Effector memory CD8-positive, alpha-beta T cell (primary cell): Measurements from ENCODE around the gene LRRC8C.

ENCODE experiments used
- ATAC-seq: fragments of 150-1000 bp; cut with Tn5 transposase; replicated peaks from 2 replicates; pipeline ENCODE4 v1.10.0; 2021; ENCODE audit warnings: mild to moderate bottlenecking, moderate library complexity
- DNase-seq, 3 experiments: peaks; one replicate each; pipeline ENCODE4 v3.0.0; 2021
- H3K27ac Mint-ChIP-seq, 2 donors: one replicate each; pipeline ENCODE4 v1.8.0; 2022; ENCODE audit warnings: mild to moderate bottlenecking in 2 of 2, mixed read lengths in 2 of 2, moderate library complexity in 2 of 2
- H3K27me3 Mint-ChIP-seq, 2 donors: one replicate each; pipeline ENCODE4 v1.8.0; 2022; ENCODE audit warnings: mixed read lengths in 2 of 2
- H3K36me3 Mint-ChIP-seq: one replicate; pipeline ENCODE4 v1.8.0; 2022; ENCODE audit warnings: mild to moderate bottlenecking, moderate library complexity, mixed read lengths; ENCODE audit not compliant: insufficient read depth
- H3K4me1 Mint-ChIP-seq, 2 donors: one replicate each; pipeline ENCODE4 v1.8.0; 2022; ENCODE audit warnings: low read depth in 2 of 2, mixed read lengths in 2 of 2
- H3K4me3 Mint-ChIP-seq, 2 donors: one replicate each; pipeline ENCODE4 v1.8.0; 2022; ENCODE audit warnings: mild to moderate bottlenecking in 2 of 2, mixed read lengths in 2 of 2, moderate library complexity in 2 of 2
- H3K9me3 Mint-ChIP-seq, 2 donors: one replicate each; pipeline ENCODE4 v1.8.0; 2022; ENCODE audit warnings: mixed read lengths in 2 of 2

LRRC8C gene

DNA sequence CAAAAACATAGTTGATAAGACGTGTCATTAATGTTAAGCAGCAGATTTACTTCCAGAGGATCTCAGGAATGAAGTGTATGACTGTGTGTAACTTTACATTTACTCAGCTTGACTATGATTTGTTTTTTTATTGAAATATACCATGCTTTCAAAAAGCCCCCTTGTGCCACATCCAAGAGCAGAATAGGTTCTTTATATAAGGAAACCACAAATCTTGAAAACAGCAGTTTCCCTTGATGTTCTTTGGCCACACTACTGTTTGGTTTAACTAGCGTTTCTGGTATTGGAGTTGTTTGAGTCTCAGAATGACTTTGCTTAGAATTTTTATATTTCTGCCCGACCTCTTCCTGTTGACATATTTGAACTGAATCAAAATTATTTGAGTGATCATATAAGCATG is 25.0 kb downstream of the LRRC8C start:
- Mint-ChIP-seq H3K9me3 (no peaks in the 10 kb centered on the region), H3K27ac (peak overlapping the region; percentile 91 to 93), H3K27me3 (no peaks in the 10 kb centered on the region), H3K4me1 (peaks cover 62 to 73% of the 10 kb centered on the region in 2 donors), H3K4me3 (peak overlapping the region; percentile 39 to 41), H3K36me3 (peaks cover 21% of the 10 kb centered on the region)
- ATAC-seq = peak; percentile 82
- peak; percentile 18 to 31 (median 25) for DNase-seq

DNA sequence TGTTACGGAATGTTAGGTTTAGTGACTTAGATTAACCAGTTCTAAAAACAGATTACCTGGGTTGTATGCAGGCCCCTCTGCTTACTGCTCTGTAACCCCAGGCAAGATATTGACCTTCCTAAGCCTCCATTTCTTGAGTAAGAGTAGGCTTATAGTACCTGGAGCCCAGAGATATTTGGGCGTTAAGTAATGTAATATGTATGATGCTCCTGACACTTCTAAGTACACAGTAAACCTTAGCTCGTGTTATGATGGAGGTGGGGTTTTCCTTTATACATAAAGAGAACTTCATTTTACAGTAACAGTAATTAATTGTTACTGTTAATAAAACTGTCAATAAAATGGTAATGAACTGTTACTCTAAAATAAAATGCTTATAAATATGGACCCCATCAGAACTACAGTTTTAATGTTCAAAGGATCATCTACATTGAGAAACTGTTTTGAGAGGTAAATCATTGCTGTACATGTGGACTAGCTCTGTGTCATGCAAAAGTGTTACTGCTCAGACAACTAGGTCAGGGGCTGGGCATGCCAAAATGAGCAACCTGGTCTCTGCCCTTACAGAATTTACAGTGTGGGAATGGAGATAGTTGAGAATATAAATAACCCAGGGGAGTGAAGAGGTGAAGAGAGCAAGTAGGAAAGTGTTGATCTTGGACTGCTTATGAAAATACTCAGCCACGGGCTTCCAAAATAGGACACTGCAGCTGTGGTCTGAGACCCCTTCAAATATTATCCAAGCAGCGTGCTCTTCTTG is 26.6 kb downstream of the LRRC8C start:
- no peaks in the 10 kb centered on the region for H3K27me3 Mint-ChIP-seq
- DNase-seq (peak in 2 of 3 experiments; percentile 19 to 21), ATAC-seq (peak; percentile 70)
- H3K9me3 Mint-ChIP-seq = no peaks in the 10 kb centered on the region
- H3K4me3 Mint-ChIP-seq = peak overlapping the region; percentile 31 to 39
- peaks cover 66 to 71% of the 10 kb centered on the region in 2 donors for H3K4me1 Mint-ChIP-seq
- H3K27ac Mint-ChIP-seq = peak overlapping the region; percentile 91 to 93
- H3K36me3 Mint-ChIP-seq = peaks cover 23% of the 10 kb centered on the region

DNA sequence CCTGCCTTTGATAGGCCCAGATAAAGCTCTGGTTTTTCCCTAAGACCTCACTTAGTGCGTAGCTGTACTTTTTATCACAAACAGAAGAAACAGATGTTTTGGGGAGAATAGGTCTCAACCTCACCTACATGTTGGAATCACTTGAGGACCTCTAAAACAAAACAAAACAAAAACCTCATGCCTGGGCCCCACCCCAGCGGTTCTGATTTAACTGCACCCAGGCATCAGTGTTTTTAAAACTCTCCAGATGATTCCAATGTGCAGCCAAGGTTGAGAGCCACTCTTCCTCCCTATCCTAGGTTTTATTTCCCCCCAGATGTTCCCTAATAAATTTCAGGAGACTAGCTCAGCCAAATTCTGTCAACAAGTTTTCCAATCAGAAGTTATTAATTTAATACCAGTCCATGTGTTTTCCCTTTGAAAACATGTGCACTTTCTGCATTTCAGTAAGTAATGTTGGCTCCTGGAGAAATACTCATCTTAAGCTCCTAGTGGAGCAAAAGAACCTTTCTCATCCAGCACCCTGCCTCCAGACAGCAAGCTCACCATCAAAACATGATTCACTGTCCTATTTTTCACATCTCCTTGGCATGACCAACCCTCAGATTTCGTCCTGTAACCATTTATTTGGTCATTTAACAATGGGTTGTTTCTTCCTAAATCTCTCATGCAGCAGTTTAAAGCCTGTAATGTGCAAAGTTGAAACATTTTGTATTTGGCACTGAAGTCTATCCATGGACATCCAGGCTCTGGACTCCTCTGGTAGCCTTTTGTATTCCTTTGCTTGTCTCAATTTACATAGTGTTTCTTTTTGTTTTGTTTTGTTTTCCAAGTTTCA is 27.5 kb downstream of the LRRC8C start:
- Mint-ChIP-seq H3K4me3 (peak overlapping the region; percentile 31 to 39), H3K9me3 (no peaks in the 10 kb centered on the region), H3K27me3 (no peaks in the 10 kb centered on the region), H3K27ac (peak overlapping the region; percentile 91 to 93), H3K36me3 (peaks cover 23% of the 10 kb centered on the region), H3K4me1 (peaks cover 63 to 69% of the 10 kb centered on the region in 2 donors)
- DNase-seq = no peak
- ATAC-seq = peak; percentile 9

DNA sequence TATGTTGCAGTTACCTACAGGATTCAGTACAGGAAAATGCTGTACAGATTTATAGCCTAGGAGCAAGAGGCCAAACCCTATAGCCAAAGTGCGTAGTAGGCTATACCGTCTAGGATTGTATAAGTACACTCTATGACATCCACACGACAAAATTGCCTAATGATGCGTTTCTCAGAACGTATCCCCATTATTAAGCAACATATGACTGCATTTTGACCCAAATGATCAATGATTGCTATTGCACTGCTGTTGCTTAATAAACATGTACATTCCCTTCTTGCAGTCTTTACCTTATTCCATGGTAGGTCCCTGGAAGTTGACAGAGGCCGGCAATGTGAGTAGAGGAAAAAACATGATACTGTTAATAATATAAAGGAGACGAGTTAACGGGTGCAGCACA is 33.0 kb downstream of the LRRC8C start:
- no peak for ATAC-seq
- peak overlapping the region in 1 of 2 donors; percentile 88 for H3K27ac Mint-ChIP-seq
- H3K4me1 Mint-ChIP-seq = peaks cover 51 to 77% of the 10 kb centered on the region in 2 donors
- no peak for DNase-seq
- no peaks in the 10 kb centered on the region for H3K27me3 Mint-ChIP-seq
- no peaks in the 10 kb centered on the region for H3K9me3 Mint-ChIP-seq
- H3K4me3 Mint-ChIP-seq = no peak overlapping the region
- peaks cover 15% of the 10 kb centered on the region for H3K36me3 Mint-ChIP-seq

DNA sequence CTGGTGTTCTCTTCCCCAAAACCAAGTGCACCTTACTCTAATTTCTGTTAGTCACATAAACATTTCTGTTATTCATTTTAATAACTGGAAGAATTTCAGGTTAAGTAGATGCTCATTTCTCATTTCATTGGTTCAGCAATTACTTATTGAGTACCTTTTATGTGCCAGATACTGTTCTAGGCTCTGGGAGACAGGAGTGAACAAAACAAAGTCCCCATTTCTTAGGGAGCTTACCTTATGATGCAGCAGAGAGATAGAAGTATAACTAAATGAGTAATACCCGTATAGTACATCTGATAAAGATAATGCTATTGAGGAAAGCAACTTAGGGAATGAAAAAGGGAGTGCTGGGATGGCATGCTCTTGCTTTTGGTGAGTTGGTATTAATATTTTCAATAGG is 33.7 kb downstream of the LRRC8C start:
- Mint-ChIP-seq H3K9me3 (no peaks in the 10 kb centered on the region), H3K27me3 (no peaks in the 10 kb centered on the region), H3K4me1 (peaks cover 50 to 77% of the 10 kb centered on the region in 2 donors), H3K27ac (peak overlapping the region; percentile 5 to 88), H3K36me3 (peaks cover 15% of the 10 kb centered on the region), H3K4me3 (peak overlapping the region in 1 of 2 donors; percentile 58)
- ATAC-seq (no peak), DNase-seq (no peak)

DNA sequence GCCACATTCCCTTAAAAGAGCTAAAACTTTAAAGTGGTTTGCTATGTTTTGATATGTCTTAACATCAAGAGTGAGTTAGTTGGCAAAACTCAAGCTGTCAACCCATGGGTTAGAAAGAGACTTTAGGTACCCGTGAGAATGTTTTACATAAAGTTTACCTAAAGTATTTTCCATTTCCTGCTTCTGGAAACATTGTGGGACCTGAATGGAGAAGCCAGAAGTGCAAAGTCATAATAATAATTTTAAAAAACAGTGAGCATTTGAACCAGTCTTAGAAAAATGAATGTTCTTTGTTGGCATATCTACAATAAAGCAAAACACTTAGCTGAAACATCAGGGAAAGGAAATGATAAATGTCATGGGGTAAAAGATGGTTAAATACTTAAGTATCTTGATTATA is 34.8 kb downstream of the LRRC8C start:
- DNase-seq = no peak
- Mint-ChIP-seq H3K36me3 (peaks cover 15% of the 10 kb centered on the region), H3K4me1 (peaks cover 48 to 77% of the 10 kb centered on the region in 2 donors), H3K9me3 (no peaks in the 10 kb centered on the region), H3K4me3 (no peak overlapping the region), H3K27me3 (no peaks in the 10 kb centered on the region), H3K27ac (peak overlapping the region; percentile 5 to 88)
- ATAC-seq = no peak

DNA sequence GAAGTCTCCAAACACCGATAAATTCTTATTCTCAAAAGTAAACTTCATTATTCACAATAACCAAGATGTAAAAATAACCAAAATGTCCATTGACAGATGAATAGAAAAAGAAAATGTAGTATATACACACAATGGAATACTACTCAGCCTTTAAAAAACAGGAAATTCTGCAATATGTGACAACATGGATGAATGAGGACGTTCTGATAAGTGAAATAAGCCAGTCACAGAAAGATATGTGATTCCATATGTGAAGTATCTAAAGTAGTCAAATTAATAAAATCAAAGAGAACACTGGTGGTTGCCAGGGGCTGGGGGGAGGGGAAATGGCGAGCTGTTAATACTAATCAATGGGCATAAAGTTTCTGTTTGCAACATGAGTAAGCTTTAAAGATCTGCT is 36.0 kb downstream of the LRRC8C start:
- peaks cover 48 to 84% of the 10 kb centered on the region in 2 donors for H3K4me1 Mint-ChIP-seq
- H3K27ac Mint-ChIP-seq = peak overlapping the region; percentile 67 to 70
- no peaks in the 10 kb centered on the region for H3K27me3 Mint-ChIP-seq
- peak overlapping the region; percentile 6 to 30 for H3K4me3 Mint-ChIP-seq
- ATAC-seq = no peak
- peaks cover 15% of the 10 kb centered on the region for H3K36me3 Mint-ChIP-seq
- DNase-seq = no peak
- no peaks in the 10 kb centered on the region for H3K9me3 Mint-ChIP-seq

DNA sequence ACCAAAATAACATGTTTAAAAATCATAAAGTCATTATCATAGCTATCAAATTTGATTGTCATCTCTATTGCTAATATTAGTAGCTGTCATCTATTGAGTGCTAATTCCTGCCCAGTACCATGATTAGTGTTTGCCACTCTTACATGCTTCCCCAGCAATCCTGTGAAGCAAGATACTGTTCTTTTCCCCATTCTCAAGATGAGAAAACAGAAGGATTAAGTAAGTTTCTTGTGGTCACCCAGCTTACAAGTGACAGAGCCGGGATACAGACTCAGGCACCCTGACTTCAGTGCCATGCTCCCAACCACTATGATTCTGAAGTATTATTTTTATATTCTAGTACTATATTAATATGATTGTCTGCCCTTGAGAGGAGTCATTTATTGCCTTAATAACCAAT is 36.5 kb downstream of the LRRC8C start:
- Mint-ChIP-seq H3K4me1 (peaks cover 45 to 84% of the 10 kb centered on the region in 2 donors), H3K27me3 (no peaks in the 10 kb centered on the region), H3K4me3 (peak overlapping the region; percentile 30 to 57), H3K9me3 (no peaks in the 10 kb centered on the region), H3K27ac (peak overlapping the region; percentile 67 to 70), H3K36me3 (peaks cover 15% of the 10 kb centered on the region)
- ATAC-seq (no peak), DNase-seq (no peak)

DNA sequence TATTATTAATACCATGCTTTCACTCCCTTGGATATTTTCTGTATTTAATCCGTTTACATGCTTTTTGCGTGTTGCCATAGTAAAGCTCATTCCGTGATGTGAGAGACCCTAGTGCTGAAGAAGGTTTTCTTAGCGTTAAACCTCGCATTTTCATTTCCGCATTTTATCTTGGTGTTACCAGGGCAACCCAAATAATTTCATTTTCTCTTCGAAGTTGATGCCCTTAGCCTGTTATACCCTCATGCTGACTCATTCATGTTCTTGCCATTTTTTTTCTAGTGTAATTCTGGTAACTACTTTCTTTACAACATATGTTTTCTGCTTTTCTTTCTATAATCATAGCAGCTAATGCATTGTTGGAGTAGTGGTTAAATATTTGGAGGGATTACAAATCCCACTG is 37.2 kb downstream of the LRRC8C start:
- H3K4me1 Mint-ChIP-seq = peaks cover 41 to 82% of the 10 kb centered on the region in 2 donors
- peak overlapping the region; percentile 30 to 57 for H3K4me3 Mint-ChIP-seq
- H3K27me3 Mint-ChIP-seq = no peaks in the 10 kb centered on the region
- no peaks in the 10 kb centered on the region for H3K9me3 Mint-ChIP-seq
- ATAC-seq = peak; percentile 98
- peaks cover 15% of the 10 kb centered on the region for H3K36me3 Mint-ChIP-seq
- H3K27ac Mint-ChIP-seq = peak overlapping the region; percentile 67 to 70
- peak; percentile 31 to 41 (median 36) for DNase-seq

DNA sequence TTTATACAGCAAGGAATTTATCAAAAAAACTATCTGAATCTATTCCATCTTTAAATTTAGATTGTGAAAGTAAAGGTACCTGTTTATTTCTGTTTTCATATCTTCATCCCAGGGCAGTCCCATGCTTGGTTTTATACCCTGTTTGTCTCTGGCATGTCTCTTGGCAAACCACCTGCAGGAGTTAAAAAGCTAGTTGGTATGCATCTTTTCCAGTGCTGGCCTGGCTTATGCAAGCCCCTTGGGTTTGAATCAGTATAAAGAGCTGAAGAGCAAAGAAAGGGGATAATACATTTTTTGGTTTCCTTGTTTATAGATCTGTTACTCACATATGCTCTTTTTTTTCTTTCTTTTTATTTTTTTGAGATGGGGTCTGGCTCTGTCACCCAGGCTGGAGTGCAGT is 37.8 kb downstream of the LRRC8C start:
- DNase-seq = no peak
- peak overlapping the region; percentile 67 to 75 for H3K27ac Mint-ChIP-seq
- peak overlapping the region; percentile 28 to 66 for H3K4me3 Mint-ChIP-seq
- no peak for ATAC-seq
- peaks cover 46 to 85% of the 10 kb centered on the region in 2 donors for H3K4me1 Mint-ChIP-seq
- H3K36me3 Mint-ChIP-seq = peaks cover 17% of the 10 kb centered on the region
- H3K27me3 Mint-ChIP-seq = no peaks in the 10 kb centered on the region
- H3K9me3 Mint-ChIP-seq = no peaks in the 10 kb centered on the region

DNA sequence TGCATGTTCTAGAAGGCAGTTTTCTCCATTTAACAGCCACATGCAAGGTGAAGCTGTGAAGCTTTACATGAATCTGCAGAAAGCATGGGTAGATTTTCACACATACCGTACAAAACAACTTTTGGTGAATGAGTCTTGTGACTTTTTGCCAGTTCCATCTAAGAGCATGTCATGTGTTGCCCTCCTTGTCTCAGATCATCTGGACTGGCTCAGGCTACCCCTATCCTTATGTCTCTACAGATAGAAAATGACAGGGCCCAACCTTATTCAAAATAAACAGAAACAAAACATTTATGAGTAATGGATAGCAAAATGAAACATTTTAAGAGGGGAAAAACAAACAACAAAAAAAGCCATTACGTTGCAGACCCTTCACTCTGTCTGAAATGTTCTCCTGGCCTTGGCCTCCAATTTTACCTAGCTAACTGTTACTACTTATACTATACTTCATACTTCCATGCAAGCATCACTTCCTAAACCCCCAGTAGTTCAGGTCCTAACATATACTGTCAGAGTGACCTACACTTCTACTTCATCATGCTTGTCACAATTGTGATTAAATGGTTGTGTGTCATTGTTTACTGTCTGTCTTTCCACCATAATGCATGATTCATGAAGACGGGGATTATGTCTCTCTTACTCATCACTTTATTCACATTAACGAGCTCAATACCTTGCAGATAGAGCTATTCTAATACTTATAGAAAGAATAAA is 39.0 kb downstream of the LRRC8C start:
- ATAC-seq = no peak
- Mint-ChIP-seq H3K27me3 (no peaks in the 10 kb centered on the region), H3K27ac (peak overlapping the region; percentile 22 to 67), H3K36me3 (peaks cover 17% of the 10 kb centered on the region), H3K9me3 (no peaks in the 10 kb centered on the region), H3K4me1 (peaks cover 43 to 74% of the 10 kb centered on the region in 2 donors), H3K4me3 (no peak overlapping the region)
- DNase-seq = no peak

DNA sequence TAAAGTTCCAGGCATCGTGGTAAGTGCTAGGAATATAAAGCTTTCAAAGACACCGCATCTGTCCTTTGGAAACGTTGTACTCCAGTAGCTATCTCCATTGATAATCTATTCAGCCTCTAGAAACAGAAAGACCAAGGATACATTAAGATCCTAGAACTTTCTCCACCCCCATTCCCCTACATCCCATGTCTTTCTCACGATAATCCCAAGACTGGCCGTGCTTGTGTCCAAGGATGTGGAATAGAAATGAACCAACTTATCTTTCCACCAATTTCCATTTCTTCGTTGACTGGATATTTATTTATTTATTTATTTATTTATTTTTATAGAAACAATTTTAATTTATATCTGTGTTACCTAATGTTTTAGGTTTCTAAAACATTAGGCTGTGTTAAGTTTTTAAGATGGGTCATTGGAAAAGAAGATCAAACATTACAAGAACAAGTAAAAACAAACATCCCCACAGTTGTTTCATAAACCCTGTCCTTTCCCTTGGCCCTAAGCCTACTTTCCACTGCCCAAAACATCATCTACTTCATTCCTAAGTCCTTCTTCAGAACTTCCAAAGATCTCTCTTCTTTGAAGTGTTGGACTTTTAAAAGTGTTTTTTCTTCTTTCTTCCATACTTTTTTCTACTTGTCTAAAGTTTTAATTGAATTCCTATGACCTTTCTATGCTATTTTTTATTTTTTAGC is 39.7 kb downstream of the LRRC8C start:
- ATAC-seq (no peak), DNase-seq (no peak)
- Mint-ChIP-seq H3K9me3 (no peaks in the 10 kb centered on the region), H3K36me3 (peaks cover 17% of the 10 kb centered on the region), H3K27me3 (no peaks in the 10 kb centered on the region), H3K4me3 (peak overlapping the region in 1 of 2 donors; percentile 52), H3K27ac (peak overlapping the region in 1 of 2 donors; percentile 54), H3K4me1 (peaks cover 38 to 67% of the 10 kb centered on the region in 2 donors)
